Mesendoderm (in vitro differentiated cells): ENCODE results near the gene NANS.
"Not testable (repeated sequence)": the region's sequence is repeated elsewhere in the genome, so short reads cannot be mapped to it uniquely, and the experiment has no call there.

Source experiments
- DNase-seq: peaks from one replicate; pipeline ENCODE4 v3.0.0; 2013
- H2AK5ac ChIP-seq: 2 replicates; pipeline ENCODE4 v1.6.1; 2013; ENCODE audit warnings: low read length, inconsistent platforms
- H2BK120ac ChIP-seq: 2 replicates; pipeline ENCODE4 v1.6.1; 2013; ENCODE audit warnings: low read depth, mild to moderate bottlenecking, low read length, moderate library complexity, mixed read lengths
- H2BK15ac ChIP-seq: replicated peaks from 2 replicates; pipeline ENCODE4 v1.6.1; 2013; ENCODE audit warnings: low read depth, mild to moderate bottlenecking, moderate library complexity
- H2BK5ac ChIP-seq: 2 replicates; pipeline ENCODE4 v1.6.1; 2013; ENCODE audit warnings: low read length, inconsistent platforms
- H3K18ac ChIP-seq: 2 replicates; pipeline ENCODE4 v1.6.1; 2013; ENCODE audit warnings: mild to moderate bottlenecking, low read length, mixed read lengths
- H3K23ac ChIP-seq: one replicate; pipeline ENCODE4 v1.6.1; 2013; ENCODE audit warnings: low read length
- H3K27ac ChIP-seq: 2 replicates; pipeline ENCODE4 v1.5.1; 2013; ENCODE audit warnings: low read depth, mild to moderate bottlenecking, inconsistent platforms, low read length, moderate library complexity
- H3K27me3 ChIP-seq: 2 replicates; pipeline ENCODE4 v1.6.1; 2013; ENCODE audit warnings: low read length, control low read depth, mild to moderate bottlenecking, inconsistent platforms; ENCODE audit not compliant: insufficient read depth, poor library complexity
- H3K36me3 ChIP-seq: 2 replicates; pipeline ENCODE4 v1.6.1; 2013; ENCODE audit warnings: low read length, inconsistent platforms; ENCODE audit not compliant: control insufficient read depth, insufficient read depth
- H3K4ac ChIP-seq: one replicate; pipeline ENCODE4 v1.6.1; 2013; ENCODE audit warnings: low read depth, mild to moderate bottlenecking, low read length, moderate library complexity
- H3K4me1 ChIP-seq: 2 replicates; pipeline ENCODE4 v1.6.1; 2013; ENCODE audit warnings: low read depth, low read length, inconsistent platforms; ENCODE audit not compliant: control insufficient read depth
- H3K4me2 ChIP-seq: 2 replicates; pipeline ENCODE4 v1.6.1; 2013; ENCODE audit warnings: low read length
- H3K4me3 ChIP-seq: 2 replicates; pipeline ENCODE4 v1.5.1; 2013; ENCODE audit warnings: mild to moderate bottlenecking, low read length
- H3K56ac ChIP-seq: one replicate; pipeline ENCODE4 v1.6.1; 2013; ENCODE audit warnings: low read length
- H3K79me1 ChIP-seq: 2 replicates; pipeline ENCODE4 v1.6.1; 2013; ENCODE audit warnings: low read length, inconsistent platforms
- H3K79me2 ChIP-seq: 2 replicates; pipeline ENCODE4 v1.6.1; 2013; ENCODE audit warnings: mild to moderate bottlenecking, low read length; ENCODE audit not compliant: control insufficient read depth, insufficient read depth
- H3K9ac ChIP-seq: 2 replicates; pipeline ENCODE4 v1.6.1; 2013; ENCODE audit warnings: low read length, inconsistent platforms
- H4K5ac ChIP-seq: one replicate; pipeline ENCODE4 v1.6.1; 2013; ENCODE audit warnings: low read length
- H4K8ac ChIP-seq: one replicate; pipeline ENCODE4 v1.6.1; 2013; ENCODE audit warnings: low read depth, mild to moderate bottlenecking, control low read depth, low read length, moderate library complexity
- WGBS: extraction: QIAGEN DNeasy Blood & Tissue Kit; methylation state at CpG from one replicate; pipeline ENCODE4 v1.1.7; 2013; ENCODE audit warnings: low lambda C conversion rate, missing lambda C conversion rate; ENCODE audit not compliant: insufficient coverage; ENCODE audit errors: extremely low coverage; 5-methylcytosine and 5-hydroxymethylcytosine counted together

The NANS gene

DNA sequence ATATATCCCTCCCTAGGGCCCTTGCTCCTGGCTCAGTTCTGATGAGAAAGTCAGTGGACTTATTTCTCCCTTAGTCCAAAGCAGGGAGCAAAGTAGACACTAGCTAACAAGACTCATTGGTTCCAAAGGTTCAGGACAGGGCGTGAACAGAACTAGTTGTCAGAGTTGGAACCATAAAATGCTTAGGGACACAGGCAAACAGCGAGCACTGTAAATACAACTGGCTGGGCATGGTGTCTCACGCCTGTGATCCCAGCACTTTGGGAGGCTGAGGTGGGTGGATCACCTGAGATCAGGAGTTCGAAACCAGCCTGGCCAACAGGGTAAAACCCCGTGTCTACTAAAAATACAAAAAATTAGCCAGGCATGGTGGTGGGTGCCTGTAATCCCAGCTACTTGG is 36.7 kb upstream of the NANS start:
- no CpG with 5 or more reads among the region's 5 CpGs for WGBS
- H3K36me3 ChIP-seq = peaks cover 19% of the 10 kb centered on the region

DNA sequence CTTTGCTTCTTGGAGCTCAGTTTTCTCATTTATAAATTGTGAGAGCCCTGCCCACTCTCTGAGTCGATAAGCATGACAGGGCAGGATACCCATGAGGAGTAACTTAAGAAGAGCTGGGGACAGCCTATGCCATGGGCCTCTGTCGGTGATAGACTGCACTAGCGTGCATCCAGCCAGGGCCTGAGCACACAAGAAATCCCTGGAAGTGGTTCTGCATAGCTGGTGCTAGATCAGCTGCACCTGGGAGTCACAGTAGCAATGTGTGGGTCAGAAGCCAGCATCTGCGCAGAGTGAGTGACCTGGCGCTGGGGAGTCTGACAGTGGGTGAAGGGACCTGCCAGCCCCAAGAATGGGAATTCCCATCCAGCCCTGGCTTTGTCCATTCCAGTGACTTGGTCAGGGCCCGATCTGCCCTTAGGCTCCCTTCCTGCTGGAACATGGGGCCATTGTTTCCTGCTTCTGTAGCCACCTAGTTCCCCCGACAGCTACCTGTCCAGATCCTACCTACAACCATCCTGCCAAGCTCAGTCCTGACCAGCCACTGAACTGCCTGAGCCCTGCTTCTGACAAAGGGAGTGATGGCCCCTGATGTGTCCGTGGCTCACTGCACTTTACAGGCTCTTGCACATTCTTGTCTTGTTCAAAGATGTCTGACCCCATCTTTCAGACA is 35.9 kb upstream of the NANS start:
- no peak overlapping the region for H4K8ac ChIP-seq
- WGBS = no CpG with 5 or more reads among the region's 8 CpGs
- H2BK120ac ChIP-seq = no peak overlapping the region

More for the DNA sequence above, 36.7 kb upstream of the NANS start:
- H3K9ac ChIP-seq, H3K56ac ChIP-seq, H3K79me1 ChIP-seq, H3K4me3 ChIP-seq, H3K4me2 ChIP-seq, DNase-seq, H3K4me1 ChIP-seq, H3K23ac ChIP-seq, H4K5ac ChIP-seq, H3K27me3 ChIP-seq, H2BK120ac ChIP-seq, H3K27ac ChIP-seq, H3K4ac ChIP-seq, H4K8ac ChIP-seq, H2AK5ac ChIP-seq, H3K79me2 ChIP-seq, H2BK5ac ChIP-seq, H2BK15ac ChIP-seq, H3K18ac ChIP-seq: not testable (repeated sequence)

DNA sequence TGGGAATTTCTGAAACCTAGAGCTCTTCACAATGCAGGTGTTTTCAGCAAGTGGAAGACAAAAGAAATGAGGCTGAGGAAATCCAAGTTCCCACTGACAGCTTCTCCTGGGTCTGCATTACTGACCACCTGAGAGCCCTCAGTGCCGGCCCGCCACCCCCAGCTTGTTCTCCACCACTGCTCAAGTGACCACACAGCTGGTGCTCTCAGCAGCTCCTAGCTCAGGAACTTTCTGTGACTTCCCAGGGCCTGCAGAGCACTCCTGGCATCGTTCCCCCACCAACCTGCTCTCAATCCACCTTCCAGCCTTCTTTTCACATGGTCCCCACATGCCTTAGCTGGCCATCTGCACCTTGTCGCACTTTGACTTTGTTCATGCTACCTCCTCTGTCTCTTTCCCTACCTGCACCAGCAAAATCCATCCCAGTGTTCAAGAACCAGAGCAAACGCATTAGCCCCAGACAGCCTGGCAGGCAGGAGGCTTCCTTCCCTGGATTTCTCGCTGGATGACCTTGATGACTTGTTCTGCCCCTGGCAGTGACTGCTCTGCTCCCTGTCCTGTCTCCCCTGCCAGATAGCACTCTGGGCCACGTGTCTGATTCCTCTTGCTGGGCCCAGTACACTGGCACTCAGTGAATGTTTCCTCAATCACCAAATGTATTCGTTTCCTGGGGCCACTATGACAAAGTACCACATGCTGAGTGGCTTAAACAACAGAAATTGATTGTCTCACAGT is 35.1 kb upstream of the NANS start:
- no peak overlapping the region for H4K8ac ChIP-seq
- H3K4me3 ChIP-seq = no peak overlapping the region
- no peaks in the 10 kb centered on the region for H3K27me3 ChIP-seq
- H3K56ac ChIP-seq = no peak overlapping the region
- H2BK15ac ChIP-seq = no peak overlapping the region
- H3K4ac ChIP-seq = no peak overlapping the region
- H3K4me1 ChIP-seq = no peaks in the 10 kb centered on the region
- no peaks in the 10 kb centered on the region for H3K79me2 ChIP-seq
- no peak overlapping the region for H3K4me2 ChIP-seq
- H2BK5ac ChIP-seq = no peak overlapping the region
- no peak overlapping the region for H3K9ac ChIP-seq
- H2BK120ac ChIP-seq = no peak overlapping the region
- no peak overlapping the region for H3K23ac ChIP-seq
- H3K18ac ChIP-seq = no peak overlapping the region
- H3K79me1 ChIP-seq = no peaks in the 10 kb centered on the region
- no CpG with 5 or more reads among the region's 8 CpGs for WGBS
- peaks cover 13% of the 10 kb centered on the region for H3K36me3 ChIP-seq
- no peak overlapping the region for H4K5ac ChIP-seq
- no peak overlapping the region for H3K27ac ChIP-seq
- H2AK5ac ChIP-seq = no peak overlapping the region
- DNase-seq = peak; percentile 23

More for the DNA sequence above, 35.9 kb upstream of the NANS start:
- Histone ChIP-seq H2AK5ac (no peak overlapping the region), H3K56ac (no peak overlapping the region), H3K36me3 (peaks cover 16% of the 10 kb centered on the region), H3K79me2 (no peaks in the 10 kb centered on the region), H3K4ac (no peak overlapping the region), H3K9ac (no peak overlapping the region), H3K4me2 (no peak overlapping the region), H3K27ac (no peak overlapping the region), H2BK15ac (no peak overlapping the region), H3K18ac (no peak overlapping the region), H3K23ac (no peak overlapping the region), H4K5ac (no peak overlapping the region), H3K79me1 (peaks cover 2% of the 10 kb centered on the region), H3K27me3 (no peaks in the 10 kb centered on the region), H3K4me1 (no peaks in the 10 kb centered on the region), H2BK5ac (no peak overlapping the region), H3K4me3 (no peak overlapping the region)
- no peak for DNase-seq

DNA sequence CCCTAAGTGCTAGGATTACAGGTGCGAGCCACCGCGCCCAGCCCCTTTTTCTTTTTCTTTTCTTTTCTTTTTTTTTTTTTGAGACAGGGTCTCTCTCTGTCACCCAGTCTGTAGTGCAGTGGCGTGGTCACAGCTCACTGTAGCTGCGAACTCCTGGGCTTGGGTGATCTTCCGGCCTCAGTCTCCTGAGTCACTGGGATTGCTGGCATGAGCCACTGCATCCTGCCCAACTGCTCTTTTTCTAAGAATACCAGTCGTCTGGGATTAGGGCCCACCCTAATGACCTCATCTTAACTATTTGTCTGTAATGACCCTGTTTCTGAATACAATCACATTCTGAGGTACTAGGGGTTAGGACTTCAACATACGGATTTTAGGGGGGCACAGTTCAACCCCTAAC is 34.1 kb upstream of the NANS start:
- Histone ChIP-seq H3K18ac (no peak overlapping the region), H3K4ac (no peak overlapping the region), H4K5ac (no peak overlapping the region), H2AK5ac (no peak overlapping the region), H2BK15ac (no peak overlapping the region), H3K56ac (no peak overlapping the region), H3K79me1 (no peaks in the 10 kb centered on the region), H2BK120ac (no peak overlapping the region), H3K27ac (no peak overlapping the region), H4K8ac (no peak overlapping the region), H3K23ac (no peak overlapping the region), H3K79me2 (no peaks in the 10 kb centered on the region), H3K4me2 (no peak overlapping the region), H2BK5ac (no peak overlapping the region), H3K4me3 (no peak overlapping the region), H3K36me3 (peaks cover 13% of the 10 kb centered on the region), H3K27me3 (no peaks in the 10 kb centered on the region), H3K4me1 (no peaks in the 10 kb centered on the region), H3K9ac (no peak overlapping the region)
- no CpG with 5 or more reads among the region's 8 CpGs for whole genome bisulfite sequencing
- no peak for DNase-seq

DNA sequence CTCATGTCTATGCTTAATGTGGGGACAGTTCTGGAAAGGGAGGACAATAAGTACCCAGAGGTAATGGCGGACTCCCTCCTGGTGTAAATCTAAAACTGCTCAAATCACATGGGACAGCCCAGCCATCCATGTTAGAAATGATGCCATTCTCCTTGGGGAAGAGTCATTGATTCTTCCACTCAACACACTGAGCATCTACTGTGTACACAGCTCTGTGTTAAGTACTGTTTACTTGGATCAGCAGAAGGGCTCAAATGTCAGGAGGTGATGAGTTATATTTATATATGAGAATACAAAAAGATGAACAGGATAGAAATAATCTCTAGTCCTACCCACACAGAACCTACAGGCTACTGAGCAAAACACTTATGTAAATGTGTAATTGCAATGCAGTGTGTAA is 31.8 kb upstream of the NANS start:
- Histone ChIP-seq H3K36me3 (peaks cover 3% of the 10 kb centered on the region), H3K18ac (no peak overlapping the region), H3K27me3 (no peaks in the 10 kb centered on the region), H3K4ac (no peak overlapping the region), H2BK120ac (no peak overlapping the region), H2BK15ac (no peak overlapping the region), H3K27ac (no peak overlapping the region), H2BK5ac (no peak overlapping the region), H3K23ac (no peak overlapping the region), H3K4me2 (no peak overlapping the region), H3K79me1 (no peaks in the 10 kb centered on the region), H2AK5ac (no peak overlapping the region), H3K9ac (no peak overlapping the region), H3K56ac (no peak overlapping the region), H3K4me1 (no peaks in the 10 kb centered on the region), H4K8ac (no peak overlapping the region), H3K79me2 (no peaks in the 10 kb centered on the region), H4K5ac (no peak overlapping the region), H3K4me3 (no peak overlapping the region)
- no peak for DNase-seq
- no CpG with 5 or more reads among the region's 1 CpG for WGBS

DNA sequence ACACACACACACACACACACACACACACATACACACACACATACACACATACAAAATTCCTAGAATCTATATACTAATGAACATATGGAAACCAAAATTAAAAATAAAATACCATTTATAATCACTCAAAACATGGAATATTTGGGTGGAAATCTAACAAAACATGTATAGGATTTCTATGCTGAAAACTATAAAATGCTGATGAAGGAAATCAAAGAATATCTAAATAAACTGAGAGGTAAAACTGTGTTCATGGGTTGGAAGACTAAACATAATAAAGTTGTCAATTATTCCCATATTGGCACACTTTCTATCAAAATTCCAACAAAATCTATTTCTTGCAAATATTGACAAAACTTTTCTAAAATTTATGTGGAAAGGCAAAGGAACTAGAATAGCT is 25.4 kb upstream of the NANS start:
- no peak for DNase-seq
- Histone ChIP-seq H3K18ac (no peak overlapping the region), H3K4ac (no peak overlapping the region), H3K4me1 (no peaks in the 10 kb centered on the region), H2BK5ac (no peak overlapping the region), H3K79me2 (no peaks in the 10 kb centered on the region), H4K8ac (no peak overlapping the region), H2BK120ac (no peak overlapping the region), H3K27ac (no peak overlapping the region), H2BK15ac (no peak overlapping the region), H4K5ac (no peak overlapping the region), H2AK5ac (no peak overlapping the region), H3K4me2 (no peak overlapping the region), H3K27me3 (no peaks in the 10 kb centered on the region), H3K36me3 (no peaks in the 10 kb centered on the region), H3K9ac (no peak overlapping the region), H3K23ac (no peak overlapping the region), H3K56ac (no peak overlapping the region), H3K79me1 (no peaks in the 10 kb centered on the region), H3K4me3 (no peak overlapping the region)
